DMS79 treated with DMSO at 0.1 percent for 48 hours (cell line): ENCODE results near the gene RECQL.
"Not testable (repeated sequence)": the region's sequence is repeated elsewhere in the genome, so short reads cannot be mapped to it uniquely, and the experiment has no call there.

ENCODE experiments used
- DNase-seq: peaks from one replicate; lab custom pipeline; 2025; lab: John Stamatoyannopoulos, UW

Gene RECQL

GRCh38 chr12:21419009-21419699 lies 82.3 kb downstream of the RECQL start:
- not testable (repeated sequence) for DNase-seq
